ENCODE measurements around the gene SRPRA. TPM values are rescaled to one million over a fixed set of nuclear protein-coding genes. Genes with fewer than 3 reads are reported as not detected.

Gene SRPRA
- total RNA-seq, 1 donor from 2014 or later, result 177 TPM

DNA sequence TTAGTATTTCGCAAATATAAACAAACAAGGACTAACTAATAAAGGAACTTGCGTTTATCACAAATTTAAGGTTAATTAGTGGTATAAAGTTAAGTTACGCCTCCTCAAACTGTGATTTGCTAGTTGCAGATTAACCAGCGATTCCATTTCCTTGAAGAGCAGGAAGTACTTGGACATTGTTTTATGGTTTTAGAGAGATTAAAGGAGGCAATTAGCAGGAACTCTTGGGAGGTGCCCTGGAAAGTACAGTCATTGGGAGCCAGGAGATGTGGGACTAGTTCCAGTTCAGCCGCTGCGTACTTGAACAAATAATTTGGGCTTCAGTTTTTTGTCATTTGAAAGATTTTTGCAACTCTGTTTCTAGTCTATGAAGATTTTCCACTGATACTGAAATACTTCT lies 53.9 kb downstream of the SRPRA start:
- Mint-ChIP-seq H3K4me1 (ENCODE audit: low read depth) (peaks cover 33% of the 10 kb centered on the region), H3K27ac (no peak overlapping the region), H3K4me3 (ENCODE audit: low read depth) (no peak overlapping the region), H3K36me3 (ENCODE audit: low read depth) (peaks cover 15% of the 10 kb centered on the region), H3K27me3 (ENCODE audit: low read depth) (no peaks in the 10 kb centered on the region), H3K9me3 (no peaks in the 10 kb centered on the region)
- intact Hi-C loops (cut with micrococcal nuclease), result loop anchor here (5.0 kb wide), 1 partner anchor 137 kb away; no protein-coding TSS in a partner anchor
- no peak for DNase-seq (ENCODE audit: low spot score)

GRCh38 chr11:126214441-126214840 lies 54.3 kb downstream of the SRPRA start:
- intact Hi-C loops (cut with micrococcal nuclease), result loop anchor here (5.0 kb wide), 1 partner anchor 138 kb away; no protein-coding TSS in a partner anchor
- DNase-seq (ENCODE audit: low spot score), result no peak
- Mint-ChIP-seq H3K27me3 (ENCODE audit: low read depth) (no peaks in the 10 kb centered on the region), H3K9me3 (no peaks in the 10 kb centered on the region), H3K4me3 (ENCODE audit: low read depth) (no peak overlapping the region), H3K27ac (no peak overlapping the region), H3K36me3 (ENCODE audit: low read depth) (peaks cover 17% of the 10 kb centered on the region), H3K4me1 (ENCODE audit: low read depth) (peaks cover 33% of the 10 kb centered on the region)

Other genes starting within 250 kb of the SRPRA start
- 3.2 and 3.5 TPM in 2 replicates for gene CDON, start 206.0 kb downstream of the SRPRA start, total RNA-seq
- 43.9 and 44.6 TPM in 2 replicates for gene RPUSD4, start 57.2 kb downstream of the SRPRA start, total RNA-seq
- gene FAM118B, start 57.1 kb downstream of the SRPRA start, total RNA-seq, result 11.6 and 11.7 TPM in 2 replicates
- 48.7 and 52.3 TPM in 2 replicates for gene FOXRED1, start 259 bp upstream of the SRPRA start, total RNA-seq
- 15.9 TPM in 2 replicates for gene TIRAP, start 14.2 kb upstream of the SRPRA start, total RNA-seq
- 39.8 and 42.1 TPM in 2 replicates for gene DCPS, start 35.2 kb upstream of the SRPRA start, total RNA-seq
- gene ST3GAL4, start 86.8 kb upstream of the SRPRA start, total RNA-seq, result 12.4 and 14.4 TPM in 2 replicates

All from activated T-helper 2 cell treated with anti-CD3 and anti-CD28 coated beads, Interferon-gamma antibody, Interleukin-2, Interleukin-4, amounts not matched to agents 10 μg/mL and 5 μg/mL and 100 μg/mL, durations not matched to agents 14 hours and 24 hours and 36 hours (primary cell).